Mesendoderm (in vitro differentiated cells): ENCODE data around the gene SMC6.

Experiments used
- DNase-seq: peaks from one replicate; pipeline ENCODE4 v3.0.0; 2013
- H2AK5ac ChIP-seq: 2 replicates; pipeline ENCODE4 v1.6.1; 2013; ENCODE audit warnings: low read length, inconsistent platforms
- H2BK120ac ChIP-seq: 2 replicates; pipeline ENCODE4 v1.6.1; 2013; ENCODE audit warnings: low read depth, mild to moderate bottlenecking, low read length, moderate library complexity, mixed read lengths
- H2BK15ac ChIP-seq: replicated peaks from 2 replicates; pipeline ENCODE4 v1.6.1; 2013; ENCODE audit warnings: low read depth, mild to moderate bottlenecking, moderate library complexity
- H2BK5ac ChIP-seq: 2 replicates; pipeline ENCODE4 v1.6.1; 2013; ENCODE audit warnings: low read length, inconsistent platforms
- H3K18ac ChIP-seq: 2 replicates; pipeline ENCODE4 v1.6.1; 2013; ENCODE audit warnings: mild to moderate bottlenecking, low read length, mixed read lengths
- H3K23ac ChIP-seq: one replicate; pipeline ENCODE4 v1.6.1; 2013; ENCODE audit warnings: low read length
- H3K27ac ChIP-seq: 2 replicates; pipeline ENCODE4 v1.5.1; 2013; ENCODE audit warnings: low read depth, mild to moderate bottlenecking, inconsistent platforms, low read length, moderate library complexity
- H3K27me3 ChIP-seq: 2 replicates; pipeline ENCODE4 v1.6.1; 2013; ENCODE audit warnings: low read length, control low read depth, mild to moderate bottlenecking, inconsistent platforms; ENCODE audit not compliant: insufficient read depth, poor library complexity
- H3K36me3 ChIP-seq: 2 replicates; pipeline ENCODE4 v1.6.1; 2013; ENCODE audit warnings: low read length, inconsistent platforms; ENCODE audit not compliant: control insufficient read depth, insufficient read depth
- H3K4ac ChIP-seq: one replicate; pipeline ENCODE4 v1.6.1; 2013; ENCODE audit warnings: low read depth, mild to moderate bottlenecking, low read length, moderate library complexity
- H3K4me1 ChIP-seq: 2 replicates; pipeline ENCODE4 v1.6.1; 2013; ENCODE audit warnings: low read depth, low read length, inconsistent platforms; ENCODE audit not compliant: control insufficient read depth
- H3K4me2 ChIP-seq: 2 replicates; pipeline ENCODE4 v1.6.1; 2013; ENCODE audit warnings: low read length
- H3K4me3 ChIP-seq: 2 replicates; pipeline ENCODE4 v1.5.1; 2013; ENCODE audit warnings: mild to moderate bottlenecking, low read length
- H3K56ac ChIP-seq: one replicate; pipeline ENCODE4 v1.6.1; 2013; ENCODE audit warnings: low read length
- H3K79me1 ChIP-seq: 2 replicates; pipeline ENCODE4 v1.6.1; 2013; ENCODE audit warnings: low read length, inconsistent platforms
- H3K79me2 ChIP-seq: 2 replicates; pipeline ENCODE4 v1.6.1; 2013; ENCODE audit warnings: mild to moderate bottlenecking, low read length; ENCODE audit not compliant: control insufficient read depth, insufficient read depth
- H3K9ac ChIP-seq: 2 replicates; pipeline ENCODE4 v1.6.1; 2013; ENCODE audit warnings: low read length, inconsistent platforms
- H4K5ac ChIP-seq: one replicate; pipeline ENCODE4 v1.6.1; 2013; ENCODE audit warnings: low read length
- H4K8ac ChIP-seq: one replicate; pipeline ENCODE4 v1.6.1; 2013; ENCODE audit warnings: low read depth, mild to moderate bottlenecking, control low read depth, low read length, moderate library complexity
- WGBS: extraction: QIAGEN DNeasy Blood & Tissue Kit; methylation state at CpG from one replicate; pipeline ENCODE4 v1.1.7; 2013; ENCODE audit warnings: low lambda C conversion rate, missing lambda C conversion rate; ENCODE audit not compliant: insufficient coverage; ENCODE audit errors: extremely low coverage; 5-methylcytosine and 5-hydroxymethylcytosine counted together

The SMC6 gene

DNA sequence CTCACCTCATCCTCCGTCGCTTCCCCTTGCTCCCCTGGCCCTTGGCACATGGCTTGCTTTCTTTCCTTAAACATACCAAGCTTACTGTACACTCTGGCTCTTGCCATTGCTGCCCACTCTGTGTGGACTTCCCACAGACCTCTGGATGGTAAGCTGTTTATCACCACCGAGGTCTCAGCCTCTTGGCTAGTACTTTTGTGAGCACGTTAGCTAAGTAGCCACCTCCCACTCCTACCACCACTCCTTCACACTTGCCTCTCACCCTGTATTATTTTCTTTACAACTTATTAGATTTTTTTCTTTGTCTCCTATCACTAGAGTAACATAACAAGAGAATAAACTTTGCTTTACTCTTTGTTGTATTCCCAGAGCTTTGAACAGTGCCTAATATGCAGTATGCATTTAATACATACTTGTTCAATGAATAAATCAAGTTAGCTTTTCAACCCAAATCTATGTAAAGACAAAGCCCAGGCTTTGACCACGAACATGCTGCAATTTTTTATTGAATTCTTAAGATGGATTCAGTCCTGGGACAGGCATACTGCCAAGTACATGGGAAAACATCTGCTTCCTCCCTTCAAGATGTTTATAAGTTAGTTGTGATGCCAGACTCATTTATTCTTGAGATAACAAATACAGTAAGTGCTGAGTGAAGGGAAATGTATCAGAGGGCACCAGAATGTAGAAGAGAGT is 37.7 kb upstream of the SMC6 start:
- Histone ChIP-seq H3K79me2 (no peaks in the 10 kb centered on the region), H4K5ac (no peak overlapping the region), H3K56ac (no peak overlapping the region), H3K4me1 (peaks cover 11% of the 10 kb centered on the region), H3K9ac (no peak overlapping the region), H2BK120ac (no peak overlapping the region), H3K4me2 (no peak overlapping the region), H2AK5ac (no peak overlapping the region), H2BK5ac (no peak overlapping the region), H2BK15ac (no peak overlapping the region), H3K23ac (no peak overlapping the region), H3K4me3 (no peak overlapping the region), H3K27ac (no peak overlapping the region), H3K79me1 (no peaks in the 10 kb centered on the region), H3K4ac (no peak overlapping the region), H4K8ac (no peak overlapping the region), H3K27me3 (no peaks in the 10 kb centered on the region), H3K36me3 (no peaks in the 10 kb centered on the region), H3K18ac (no peak overlapping the region)
- DNase-seq = no peak
- WGBS = no CpG with 5 or more reads among the region's 5 CpGs

DNA sequence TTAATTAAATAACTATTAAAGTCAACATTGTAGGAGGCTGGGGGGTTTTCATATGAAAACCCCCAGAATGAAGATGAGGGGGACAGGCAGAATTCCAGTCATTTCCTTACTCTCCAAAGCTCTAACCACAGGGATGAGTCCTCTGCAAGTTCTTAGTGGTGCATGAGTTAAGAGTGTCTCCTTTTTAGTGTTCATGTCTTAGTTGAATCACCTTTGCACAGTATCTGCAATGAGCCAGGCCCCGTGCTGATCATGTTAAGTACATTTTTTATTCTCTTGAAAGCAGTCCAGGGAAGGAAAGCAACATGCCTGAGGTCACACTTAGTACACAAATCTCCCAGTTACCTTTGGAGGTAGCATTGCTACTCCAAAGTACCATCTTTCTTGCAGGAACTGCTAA is 36.9 kb upstream of the SMC6 start:
- Histone ChIP-seq H3K18ac (no peak overlapping the region), H3K27ac (no peak overlapping the region), H3K9ac (no peak overlapping the region), H3K79me1 (no peaks in the 10 kb centered on the region), H3K4me1 (peaks cover 11% of the 10 kb centered on the region), H3K27me3 (no peaks in the 10 kb centered on the region), H4K8ac (no peak overlapping the region), H2BK120ac (no peak overlapping the region), H3K79me2 (no peaks in the 10 kb centered on the region), H2BK15ac (no peak overlapping the region), H2BK5ac (no peak overlapping the region), H4K5ac (no peak overlapping the region), H2AK5ac (no peak overlapping the region), H3K23ac (no peak overlapping the region), H3K4me2 (no peak overlapping the region), H3K56ac (no peak overlapping the region), H3K36me3 (no peaks in the 10 kb centered on the region), H3K4ac (no peak overlapping the region), H3K4me3 (no peak overlapping the region)
- DNase-seq = no peak
- no CpG with 5 or more reads among the region's 1 CpG for WGBS

DNA sequence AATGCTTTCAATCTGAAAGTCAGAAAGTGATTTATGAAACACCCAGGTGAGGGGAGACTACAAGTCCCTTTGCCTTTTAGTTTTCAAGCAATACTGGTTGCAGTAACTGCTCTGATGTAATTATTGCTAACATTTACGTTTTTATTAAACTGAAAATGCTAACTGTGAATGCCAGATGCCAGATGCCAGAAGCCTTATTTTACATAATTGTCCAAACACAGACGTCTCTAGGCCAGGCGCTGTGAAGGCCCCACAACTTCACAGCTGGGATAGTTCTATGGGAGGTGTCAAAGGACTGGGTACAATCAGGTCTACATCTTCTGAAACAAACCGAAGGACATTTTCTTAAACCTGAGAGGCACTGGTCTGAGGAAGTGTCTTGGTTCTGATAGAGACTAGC is 35.2 kb upstream of the SMC6 start:
- Histone ChIP-seq H3K18ac (no peak overlapping the region), H3K4ac (no peak overlapping the region), H3K79me1 (no peaks in the 10 kb centered on the region), H3K27me3 (no peaks in the 10 kb centered on the region), H4K8ac (no peak overlapping the region), H3K56ac (no peak overlapping the region), H2AK5ac (no peak overlapping the region), H4K5ac (no peak overlapping the region), H2BK120ac (no peak overlapping the region), H3K27ac (no peak overlapping the region), H3K23ac (no peak overlapping the region), H3K9ac (no peak overlapping the region), H2BK5ac (no peak overlapping the region), H3K4me1 (peaks cover 11% of the 10 kb centered on the region), H2BK15ac (no peak overlapping the region), H3K4me2 (no peak overlapping the region), H3K79me2 (no peaks in the 10 kb centered on the region), H3K36me3 (no peaks in the 10 kb centered on the region), H3K4me3 (no peak overlapping the region)
- WGBS = no CpG with 5 or more reads among the region's 4 CpGs
- DNase-seq = peak; percentile 32

DNA sequence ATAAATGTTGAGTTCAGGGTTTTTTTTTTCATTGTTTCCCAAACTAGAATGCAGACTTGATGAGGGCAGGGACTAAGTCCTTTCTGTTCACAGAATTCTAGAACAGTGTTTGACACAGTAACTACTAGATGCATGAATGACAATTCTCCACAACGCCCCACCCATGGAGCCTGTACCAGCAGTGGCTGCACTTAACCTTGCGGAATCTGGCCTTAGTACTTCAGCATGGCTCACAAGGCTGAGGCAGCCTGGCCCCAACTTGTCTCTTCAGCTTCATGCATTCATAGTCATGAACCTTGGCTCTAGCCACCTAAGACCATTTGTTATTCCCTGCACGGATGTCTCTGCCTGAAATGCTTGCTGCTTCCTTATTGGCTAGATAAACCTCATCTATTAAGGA is 33.1 kb upstream of the SMC6 start:
- H3K4me3 ChIP-seq = no peak overlapping the region
- no peaks in the 10 kb centered on the region for H3K79me1 ChIP-seq
- H3K4me1 ChIP-seq = peaks cover 6% of the 10 kb centered on the region
- H3K23ac ChIP-seq = no peak overlapping the region
- H2BK120ac ChIP-seq = no peak overlapping the region
- H2AK5ac ChIP-seq = no peak overlapping the region
- H3K79me2 ChIP-seq = no peaks in the 10 kb centered on the region
- no peak overlapping the region for H3K4ac ChIP-seq
- no peaks in the 10 kb centered on the region for H3K27me3 ChIP-seq
- no peak overlapping the region for H4K8ac ChIP-seq
- H3K9ac ChIP-seq = no peak overlapping the region
- no peak overlapping the region for H3K4me2 ChIP-seq
- no peak overlapping the region for H2BK5ac ChIP-seq
- H3K56ac ChIP-seq = no peak overlapping the region
- H4K5ac ChIP-seq = no peak overlapping the region
- H3K36me3 ChIP-seq = no peaks in the 10 kb centered on the region
- WGBS = no CpG with 5 or more reads among the region's 3 CpGs
- H3K18ac ChIP-seq = no peak overlapping the region
- H3K27ac ChIP-seq = no peak overlapping the region
- DNase-seq = no peak
- no peak overlapping the region for H2BK15ac ChIP-seq

DNA sequence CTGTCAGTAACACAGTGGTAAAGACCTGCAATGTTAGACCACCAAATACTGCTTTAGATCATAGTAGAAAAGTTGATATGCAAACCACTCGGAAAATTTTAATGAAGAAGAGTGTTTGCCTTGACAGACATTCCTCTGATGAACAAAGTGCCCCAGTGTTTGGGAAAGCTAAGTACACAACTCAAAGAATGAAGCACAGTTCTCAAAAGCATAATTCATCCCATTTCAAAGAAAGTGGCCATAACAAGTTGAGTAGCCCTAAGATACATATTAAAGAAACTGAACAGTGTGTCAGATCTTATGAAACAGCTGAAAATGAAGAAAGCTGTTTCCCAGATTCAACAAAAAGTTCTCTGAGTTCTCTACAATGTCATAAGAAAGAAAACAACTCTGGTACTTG is 27.9 kb upstream of the SMC6 start:
- Histone ChIP-seq H2BK15ac (no peak overlapping the region), H3K4me2 (no peak overlapping the region), H3K18ac (no peak overlapping the region), H3K56ac (no peak overlapping the region), H2BK5ac (no peak overlapping the region), H3K79me1 (no peaks in the 10 kb centered on the region), H3K4me1 (no peaks in the 10 kb centered on the region), H3K27ac (no peak overlapping the region), H3K36me3 (no peaks in the 10 kb centered on the region), H3K4ac (no peak overlapping the region), H3K9ac (no peak overlapping the region), H2AK5ac (no peak overlapping the region), H3K23ac (no peak overlapping the region), H3K27me3 (no peaks in the 10 kb centered on the region), H3K79me2 (no peaks in the 10 kb centered on the region), H2BK120ac (no peak overlapping the region), H4K5ac (no peak overlapping the region), H4K8ac (no peak overlapping the region), H3K4me3 (no peak overlapping the region)
- WGBS = no CpG with 5 or more reads among the region's 1 CpG
- no peak for DNase-seq

DNA sequence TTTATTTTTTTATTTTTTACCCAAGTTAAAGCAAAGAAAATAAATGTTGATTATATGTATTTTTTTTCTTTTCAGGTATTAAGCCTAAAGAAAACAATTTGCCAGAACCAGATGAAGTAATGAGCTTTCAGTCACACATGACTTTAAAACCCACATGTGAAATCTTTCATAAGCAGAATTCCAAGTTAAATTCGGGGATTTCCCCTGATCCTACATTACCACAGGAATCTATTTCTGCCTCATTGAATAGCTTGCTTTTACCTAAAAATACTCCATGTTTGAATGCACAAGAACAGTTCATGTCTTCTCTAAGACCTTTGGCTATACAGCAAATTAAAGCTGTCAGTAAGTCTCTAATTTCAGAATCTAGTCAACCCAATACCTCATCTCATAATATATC is 26.9 kb upstream of the SMC6 start:
- Histone ChIP-seq H3K4me3 (no peak overlapping the region), H3K4me2 (no peak overlapping the region), H3K79me1 (no peaks in the 10 kb centered on the region), H4K5ac (no peak overlapping the region), H3K27me3 (no peaks in the 10 kb centered on the region), H3K56ac (no peak overlapping the region), H2BK15ac (no peak overlapping the region), H2BK120ac (no peak overlapping the region), H2BK5ac (no peak overlapping the region), H3K18ac (no peak overlapping the region), H3K23ac (no peak overlapping the region), H3K27ac (no peak overlapping the region), H2AK5ac (no peak overlapping the region), H3K79me2 (no peaks in the 10 kb centered on the region), H3K4me1 (no peaks in the 10 kb centered on the region), H3K4ac (no peak overlapping the region), H3K36me3 (no peaks in the 10 kb centered on the region), H4K8ac (no peak overlapping the region), H3K9ac (no peak overlapping the region)
- WGBS = no CpG with 5 or more reads among the region's 1 CpG
- DNase-seq = no peak
